HFFc6 (cell line): ENCODE results near the gene MOCOS. TPM values are rescaled to one million over a fixed set of nuclear protein-coding genes. Genes with fewer than 3 reads are reported as not detected.

Experiments
- DNase-seq: peaks from one replicate; pipeline ENCODE4 v3.0.0-alpha.2; 2018
- H3K27ac Mint-ChIP-seq: 2 replicates; pipeline ENCODE4 v1.8.0; 2020; ENCODE audit warnings: mild to moderate bottlenecking, mixed read lengths
- H3K27me3 Mint-ChIP-seq: 2 replicates; pipeline ENCODE4 v1.8.0; 2021; ENCODE audit warnings: mild to moderate bottlenecking, moderate library complexity, mixed read lengths; ENCODE audit not compliant: insufficient read depth
- H3K36me3 Mint-ChIP-seq: 2 replicates; pipeline ENCODE4 v1.8.0; 2021; ENCODE audit warnings: low read depth, mixed read lengths
- H3K4me1 Mint-ChIP-seq: 2 replicates; pipeline ENCODE4 v1.8.0; 2020; ENCODE audit warnings: low read depth, mixed read lengths
- H3K4me3 Mint-ChIP-seq: 2 replicates; pipeline ENCODE4 v1.8.0; 2020; ENCODE audit warnings: mild to moderate bottlenecking, moderate library complexity, mixed read lengths
- H3K9me3 Mint-ChIP-seq: 2 replicates; pipeline ENCODE4 v1.8.0; 2020; ENCODE audit warnings: mild to moderate bottlenecking, mixed read lengths
- total RNA-seq, 6 experiments: library from RNA; stranded (reverse); fragmentation: NEBNext Ultra II Directional; extraction: Animal tissue kit (Norgen Biotek cat#: 25700); gene quantifications; 2 replicates in 1 of 6; 3 replicates in 5 of 6; pipeline ENCODE4 v1.2.3, GENCODE V29; 2021
- TF ChIP-seq, protein P1 (sequence below): fragments of 200-600 bp; sonication (generic); IDR thresholded peaks from 2 replicates; pipeline ENCODE4 v1.5.0; 2021; ENCODE audit warnings: antibody characterized with exemption, mild to moderate bottlenecking

Gene MOCOS
- total RNA-seq, 6 experiments from 2014 or later = 1.7 to 3.0 (median 2.5) TPM

DNA sequence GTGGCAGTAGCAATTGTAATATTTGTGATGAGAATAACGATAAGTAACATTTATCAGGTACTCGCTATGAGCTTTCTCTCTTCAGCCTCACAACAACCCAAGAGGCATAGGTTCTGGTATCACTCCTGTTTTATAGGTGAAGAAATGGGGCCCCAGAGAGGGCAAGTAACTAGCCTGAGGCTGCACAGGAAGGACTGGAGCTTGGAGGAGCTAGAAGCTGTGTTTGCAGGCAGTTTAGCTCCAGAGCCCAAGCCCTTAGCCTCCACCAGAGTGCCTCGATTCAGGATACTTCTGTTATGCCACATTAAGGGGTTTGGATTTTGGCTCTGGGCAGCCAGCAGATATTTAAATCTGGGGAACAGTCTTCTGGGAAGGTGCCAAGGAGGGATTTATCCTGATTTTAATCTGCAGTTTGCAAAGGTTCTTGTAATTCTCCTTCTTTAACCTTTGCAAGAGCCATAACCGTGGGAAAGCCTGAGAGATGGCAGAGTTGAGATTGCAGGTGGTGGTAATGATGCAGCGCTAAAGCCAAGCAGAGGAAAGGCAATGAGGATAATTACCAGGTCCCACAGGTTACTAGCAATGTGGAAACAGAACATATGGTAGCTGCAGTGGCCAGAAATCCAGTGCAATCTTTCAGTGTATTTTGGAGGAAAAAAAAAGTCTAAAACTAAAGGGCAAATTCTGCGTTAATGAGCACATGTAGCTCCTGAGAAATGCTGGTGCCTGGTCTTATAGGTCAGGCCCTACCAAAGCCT, 9.1 kb downstream of the MOCOS start:
- Mint-ChIP-seq H3K4me1 (no peaks in the 10 kb centered on the region), H3K27ac (no peak overlapping the region), H3K27me3 (no peaks in the 10 kb centered on the region; the same call in 1 of the 2 replicates), H3K9me3 (no peaks in the 10 kb centered on the region), H3K4me3 (no peak overlapping the region), H3K36me3 (no peaks in the 10 kb centered on the region)
- TF ChIP-seq, protein P1, sequence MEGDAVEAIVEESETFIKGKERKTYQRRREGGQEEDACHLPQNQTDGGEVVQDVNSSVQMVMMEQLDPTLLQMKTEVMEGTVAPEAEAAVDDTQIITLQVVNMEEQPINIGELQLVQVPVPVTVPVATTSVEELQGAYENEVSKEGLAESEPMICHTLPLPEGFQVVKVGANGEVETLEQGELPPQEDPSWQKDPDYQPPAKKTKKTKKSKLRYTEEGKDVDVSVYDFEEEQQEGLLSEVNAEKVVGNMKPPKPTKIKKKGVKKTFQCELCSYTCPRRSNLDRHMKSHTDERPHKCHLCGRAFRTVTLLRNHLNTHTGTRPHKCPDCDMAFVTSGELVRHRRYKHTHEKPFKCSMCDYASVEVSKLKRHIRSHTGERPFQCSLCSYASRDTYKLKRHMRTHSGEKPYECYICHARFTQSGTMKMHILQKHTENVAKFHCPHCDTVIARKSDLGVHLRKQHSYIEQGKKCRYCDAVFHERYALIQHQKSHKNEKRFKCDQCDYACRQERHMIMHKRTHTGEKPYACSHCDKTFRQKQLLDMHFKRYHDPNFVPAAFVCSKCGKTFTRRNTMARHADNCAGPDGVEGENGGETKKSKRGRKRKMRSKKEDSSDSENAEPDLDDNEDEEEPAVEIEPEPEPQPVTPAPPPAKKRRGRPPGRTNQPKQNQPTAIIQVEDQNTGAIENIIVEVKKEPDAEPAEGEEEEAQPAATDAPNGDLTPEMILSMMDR = no peak
- DNase-seq = no peak

DNA sequence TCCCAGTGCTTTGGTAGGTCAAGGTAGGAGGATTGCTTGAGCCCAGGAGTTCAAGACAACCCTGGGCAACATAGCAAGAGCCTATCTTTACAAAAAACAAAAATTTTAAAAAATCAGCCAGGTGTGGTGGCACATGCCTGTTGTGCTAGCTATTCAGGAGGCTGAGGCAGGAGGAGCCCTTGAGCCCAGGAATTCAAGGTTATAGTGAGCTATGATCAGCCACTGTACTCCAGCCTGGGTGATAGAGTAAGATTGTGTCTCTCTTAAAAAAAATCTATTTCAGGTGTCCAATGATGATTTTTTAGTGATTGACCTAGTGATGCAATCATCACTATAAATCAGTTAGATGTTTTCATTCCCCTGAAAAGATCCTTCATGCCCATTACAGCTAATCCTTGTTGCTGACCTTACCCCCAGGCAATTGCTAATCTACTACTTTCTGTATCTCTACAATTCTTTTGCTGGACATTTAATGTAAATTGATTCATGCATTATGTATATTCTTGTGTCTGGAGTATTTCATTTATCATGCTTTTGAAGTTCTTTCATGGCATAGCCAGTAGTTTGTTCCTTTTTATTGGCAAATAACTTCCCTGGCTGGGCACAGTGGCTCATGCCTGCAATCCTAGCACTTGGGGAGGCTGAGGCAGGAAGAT, 10.3 kb downstream of the MOCOS start:
- no peaks in the 10 kb centered on the region; the same call in 1 of the 2 replicates for H3K27me3 Mint-ChIP-seq
- H3K4me1 Mint-ChIP-seq = no peaks in the 10 kb centered on the region
- H3K4me3 Mint-ChIP-seq = no peak overlapping the region
- no peaks in the 10 kb centered on the region for H3K36me3 Mint-ChIP-seq
- DNase-seq = no peak
- H3K9me3 Mint-ChIP-seq = no peaks in the 10 kb centered on the region
- TF ChIP-seq, protein P1 = no peak
- no peak overlapping the region for H3K27ac Mint-ChIP-seq

DNA sequence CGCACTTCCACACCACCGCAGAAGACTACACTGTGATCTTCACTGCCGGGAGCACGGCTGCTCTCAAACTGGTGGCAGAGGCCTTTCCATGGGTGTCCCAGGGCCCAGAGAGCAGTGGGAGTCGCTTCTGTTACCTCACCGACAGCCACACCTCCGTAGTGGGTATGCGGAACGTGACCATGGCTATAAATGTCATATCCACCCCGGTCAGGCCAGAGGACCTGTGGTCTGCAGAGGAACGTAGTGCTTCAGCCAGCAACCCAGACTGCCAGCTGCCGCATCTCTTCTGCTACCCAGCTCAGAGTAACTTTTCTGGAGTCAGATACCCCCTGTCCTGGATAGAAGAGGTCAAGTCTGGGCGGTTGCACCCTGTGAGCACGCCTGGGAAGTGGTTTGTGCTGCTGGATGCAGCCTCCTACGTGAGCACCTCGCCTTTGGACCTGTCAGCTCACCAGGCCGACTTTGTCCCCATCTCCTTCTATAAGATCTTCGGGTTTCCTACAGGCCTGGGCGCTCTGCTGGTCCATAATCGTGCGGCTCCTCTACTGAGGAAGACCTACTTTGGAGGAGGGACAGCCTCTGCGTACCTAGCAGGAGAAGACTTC, 12.5 kb downstream of the MOCOS start:
- Mint-ChIP-seq H3K27ac (no peak overlapping the region), H3K4me3 (no peak overlapping the region), H3K4me1 (no peaks in the 10 kb centered on the region), H3K9me3 (no peaks in the 10 kb centered on the region), H3K36me3 (no peaks in the 10 kb centered on the region), H3K27me3 (no peaks in the 10 kb centered on the region; the same call in 1 of the 2 replicates)
- DNase-seq = no peak
- TF ChIP-seq, protein P1 = no peak

DNA sequence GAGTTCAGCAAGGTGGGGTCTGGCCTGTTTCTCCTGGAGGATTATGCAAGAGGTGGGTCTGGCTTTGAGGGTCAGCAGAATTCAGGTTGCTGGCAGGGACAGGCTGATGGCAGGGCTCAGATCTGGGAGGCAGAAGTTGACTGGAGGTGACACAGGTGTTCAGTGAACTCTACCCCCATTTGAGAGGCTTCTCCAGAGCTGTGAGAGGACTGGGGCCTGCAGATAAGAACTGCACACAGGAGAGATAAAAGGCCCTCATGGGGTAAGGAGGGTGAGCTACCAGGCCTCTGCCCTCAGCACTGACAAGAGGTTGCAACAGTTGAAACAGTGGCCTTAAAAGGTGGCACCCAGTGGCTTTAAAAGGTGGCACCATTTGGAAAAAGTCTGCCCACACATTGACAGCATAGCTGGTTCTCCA, 13.1 kb downstream of the MOCOS start:
- H3K27ac Mint-ChIP-seq = no peak overlapping the region
- no peak overlapping the region for H3K4me3 Mint-ChIP-seq
- H3K4me1 Mint-ChIP-seq = no peaks in the 10 kb centered on the region
- no peaks in the 10 kb centered on the region; the same call in 1 of the 2 replicates for H3K27me3 Mint-ChIP-seq
- no peak for DNase-seq
- no peaks in the 10 kb centered on the region for H3K36me3 Mint-ChIP-seq
- TF ChIP-seq, protein P1 = no peak
- no peaks in the 10 kb centered on the region for H3K9me3 Mint-ChIP-seq

DNA sequence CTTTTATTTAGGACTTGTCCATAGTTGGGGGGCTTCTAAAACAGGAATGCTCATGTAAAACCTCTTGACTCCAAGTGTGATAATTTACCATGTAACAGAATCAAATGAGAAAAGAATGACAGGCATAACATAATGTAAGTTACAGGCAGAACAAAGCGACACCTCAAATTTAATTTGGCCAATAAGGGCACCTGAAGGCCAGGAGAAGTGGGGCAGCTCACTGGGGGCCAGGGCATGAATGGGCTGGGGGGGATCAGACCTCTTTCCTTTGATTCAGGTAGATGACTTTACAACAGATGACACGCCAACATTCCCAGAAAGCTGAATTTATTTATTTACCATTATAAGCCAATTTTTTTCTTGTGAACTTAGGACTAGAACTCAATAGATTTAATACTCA, 14.5 kb downstream of the MOCOS start:
- TF ChIP-seq, protein P1 = no peak
- Mint-ChIP-seq H3K27ac (no peak overlapping the region), H3K36me3 (no peaks in the 10 kb centered on the region), H3K27me3 (no peaks in the 10 kb centered on the region; the same call in 1 of the 2 replicates), H3K4me3 (no peak overlapping the region), H3K9me3 (no peaks in the 10 kb centered on the region), H3K4me1 (no peaks in the 10 kb centered on the region)
- DNase-seq = no peak
